ENCODE measurements around the gene TEX11.
"Not testable (repeated sequence)": the region's sequence is repeated elsewhere in the genome, so short reads cannot be mapped to it uniquely, and the experiment has no call there.

TEX11 gene

GRCh38 chrX:70754169-70754848 is 154.2 kb downstream of the TEX11 start:
- no peak for DNase-seq

GRCh38 chrX:70733774-70734173 is 174.7 kb downstream of the TEX11 start:
- DNase-seq, result not testable (repeated sequence)

DNA sequence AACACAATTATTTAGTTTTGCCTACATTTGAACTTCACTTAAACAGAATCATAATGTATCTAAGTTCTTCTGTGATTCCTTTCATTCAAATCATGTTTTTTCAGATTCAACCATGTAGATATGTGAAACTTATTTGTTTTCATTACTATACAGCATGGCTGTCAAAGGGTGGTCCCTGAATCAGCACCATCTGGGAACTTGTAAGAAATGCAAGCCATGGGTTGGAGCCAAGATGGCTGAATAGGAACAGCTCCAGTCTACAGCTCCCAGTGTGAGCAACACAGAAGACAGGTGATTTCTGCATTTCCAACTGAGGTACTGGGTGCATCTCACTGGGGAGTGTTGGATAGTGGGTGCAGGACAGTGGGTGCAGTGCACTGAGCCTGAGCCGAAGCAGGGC is 180.6 kb downstream of the TEX11 start:
- not testable (repeated sequence) for DNase-seq

DNA sequence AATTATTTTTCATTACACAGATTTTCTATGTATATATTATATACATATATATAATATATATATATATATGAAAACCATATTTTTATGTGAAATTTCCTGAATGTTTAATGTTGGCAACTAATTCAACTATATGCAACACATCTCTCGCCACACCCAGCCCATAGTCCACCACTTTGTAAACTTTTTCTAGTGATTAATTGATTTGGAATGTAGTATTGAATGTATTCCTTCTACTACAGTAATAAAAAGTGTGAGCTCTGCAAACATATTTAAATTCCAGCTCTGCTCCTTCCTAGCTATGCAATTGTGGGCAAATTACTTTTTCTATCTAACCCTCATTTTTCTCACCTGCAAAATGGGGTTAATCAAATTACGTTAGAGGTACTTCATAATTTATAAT is 187.8 kb downstream of the TEX11 start:
- no peak for DNase-seq

- DNase-seq, result not testable (repeated sequence)
Measured at GRCh38 chrX:70711336-70711735, 197.2 kb downstream of the TEX11 start.

DNA sequence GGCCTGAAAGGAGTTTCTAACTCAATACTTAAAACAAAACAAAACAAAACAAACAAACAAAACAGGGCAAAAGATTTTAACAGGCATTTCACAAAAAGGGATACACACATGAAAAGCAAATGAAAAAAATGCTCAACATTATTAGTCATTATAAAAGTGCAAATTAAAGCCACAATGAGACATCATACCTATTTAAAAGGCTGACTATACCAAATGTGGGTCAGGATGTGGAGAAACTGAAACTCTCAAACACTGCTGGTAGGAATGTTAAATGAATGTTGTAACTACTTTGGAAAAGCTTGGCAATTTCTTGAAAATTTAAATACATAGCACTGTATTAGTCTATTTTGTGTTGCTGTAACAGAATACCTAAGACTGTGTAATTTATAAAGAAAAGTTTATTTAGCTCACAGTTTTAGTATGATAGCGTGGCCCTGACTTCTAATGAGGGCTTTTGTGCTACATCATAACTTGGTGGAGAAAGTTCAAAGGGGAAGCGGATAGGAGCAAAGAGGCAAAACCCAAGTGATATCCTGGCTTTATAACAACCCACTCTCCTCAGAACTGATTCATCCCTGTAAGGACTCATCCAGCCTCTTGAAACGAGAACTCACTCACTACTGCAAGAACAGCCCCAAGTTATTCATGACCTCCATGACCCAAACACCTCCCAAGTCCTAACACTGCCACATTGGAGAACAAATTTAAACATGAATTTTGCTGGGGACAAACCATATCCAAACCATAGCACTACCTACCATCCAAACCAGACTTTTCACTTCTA is 214.0 kb downstream of the TEX11 start:
- DNase-seq, result no peak

DNA sequence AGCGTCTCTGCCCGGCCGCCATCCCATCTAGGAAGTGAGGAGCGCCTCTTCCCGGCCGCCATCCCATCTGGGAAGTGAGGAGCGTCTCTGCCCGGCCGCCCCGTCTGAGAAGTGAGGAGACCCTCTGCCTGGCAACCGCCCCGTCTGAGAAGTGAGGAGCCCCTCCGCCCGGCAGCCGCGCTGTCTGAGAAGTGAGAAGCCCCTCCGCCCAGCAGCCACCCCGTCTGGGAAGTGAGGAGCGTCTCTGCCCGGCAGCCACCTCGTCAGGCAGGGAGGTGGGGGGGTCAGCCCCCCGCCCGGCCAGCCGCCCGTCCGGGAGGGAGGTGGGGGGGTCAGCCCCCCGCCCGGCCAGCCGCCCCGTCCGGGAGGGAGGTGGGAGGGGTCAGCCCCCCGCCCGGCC is 229.1 kb downstream of the TEX11 start:
- not testable (repeated sequence) for DNase-seq

GRCh38 chrX:70675284-70675683 is 233.2 kb downstream of the TEX11 start:
- DNase-seq, result no peak

- DNase-seq, result no peak
Measured at GRCh38 chrX:70672326-70672725, 236.2 kb downstream of the TEX11 start.

- no peak for DNase-seq
Measured at GRCh38 chrX:70669120-70669519, 239.4 kb downstream of the TEX11 start.

- peak; percentile 21 for DNase-seq
Measured at GRCh38 chrX:70664726-70665125, 243.8 kb downstream of the TEX11 start.

GRCh38 chrX:70661124-70661523 is 247.4 kb downstream of the TEX11 start:
- not testable (repeated sequence) for DNase-seq

DNA sequence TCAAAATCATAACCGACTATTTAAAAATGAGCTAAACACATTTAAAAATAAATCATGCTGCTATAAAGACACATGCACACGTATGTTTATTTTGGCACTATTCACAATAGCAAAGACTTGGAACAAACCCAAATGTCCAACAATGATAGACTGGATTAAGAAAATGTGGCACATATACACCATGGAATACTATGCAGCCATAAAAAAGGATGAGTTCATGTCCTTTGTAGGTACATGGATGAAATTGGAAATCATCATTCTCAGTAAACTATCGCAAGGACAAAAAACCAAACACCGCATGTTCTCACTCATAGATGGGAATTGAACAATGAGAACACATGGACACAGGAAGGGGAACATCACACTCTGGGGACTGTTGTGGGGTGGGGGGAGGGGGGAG is 251.0 kb downstream of the TEX11 start:
- not testable (repeated sequence) for DNase-seq

DNA sequence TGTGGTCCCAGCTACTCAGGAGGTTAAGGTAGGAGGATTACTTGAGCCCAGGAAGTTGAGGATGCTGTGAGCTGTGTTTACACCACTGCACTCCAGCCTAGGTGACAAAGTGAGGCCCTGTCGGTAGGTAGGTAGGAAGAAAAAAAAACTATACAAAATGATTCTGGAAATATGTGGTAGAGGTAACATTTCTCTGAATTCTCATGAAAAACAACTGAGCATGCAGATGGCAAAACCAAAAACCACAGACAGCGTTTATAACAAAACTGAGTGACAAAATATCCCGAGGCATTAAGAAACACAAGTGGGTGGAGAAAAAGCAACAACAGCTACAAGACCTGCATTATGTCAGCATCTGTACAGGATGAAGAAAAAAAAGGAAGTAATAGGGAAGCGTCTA is 252.2 kb downstream of the TEX11 start:
- DNase-seq, result no peak

DNA sequence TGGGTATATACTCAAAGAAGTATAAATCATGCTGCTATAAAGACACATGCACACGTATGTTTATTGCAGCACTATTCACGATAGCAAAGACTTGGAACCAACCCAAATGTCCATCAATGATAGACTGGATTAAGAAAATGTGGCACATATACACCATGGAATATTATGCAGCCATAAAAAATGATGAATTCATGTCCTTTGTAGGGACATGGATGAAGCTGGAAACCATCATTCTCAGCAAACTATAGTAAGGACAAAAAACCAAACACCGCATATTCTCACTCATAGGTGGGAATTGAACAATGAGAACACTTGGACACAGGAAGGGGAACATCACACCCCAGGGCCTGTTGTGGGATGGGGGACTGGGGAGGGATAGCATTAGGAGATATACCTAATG is 260.6 kb downstream of the TEX11 start:
- DNase-seq, result not testable (repeated sequence)

GRCh38 chrX:70636218-70636617 is 272.3 kb downstream of the TEX11 start:
- DNase-seq, result no peak

DNA sequence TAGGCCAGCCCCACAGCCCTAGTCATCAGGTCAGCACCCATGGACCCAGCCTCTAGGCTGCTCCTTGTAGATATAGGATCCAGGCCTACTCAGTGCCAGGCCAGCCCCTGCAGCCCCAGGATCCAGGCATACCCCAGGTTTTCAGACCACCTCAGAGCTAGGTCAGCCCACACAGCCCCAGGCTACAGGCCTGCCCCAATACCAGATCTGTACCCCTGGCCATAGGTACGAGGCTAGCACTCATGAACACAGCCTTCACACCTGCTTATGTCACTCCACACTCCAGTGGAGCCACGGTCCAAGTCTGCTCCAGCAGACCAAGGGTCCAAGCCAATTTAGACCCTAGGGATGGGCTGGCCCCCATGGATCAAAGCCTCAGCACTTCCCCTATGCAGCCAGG is 272.8 kb downstream of the TEX11 start:
- DNase-seq, result no peak

DNA sequence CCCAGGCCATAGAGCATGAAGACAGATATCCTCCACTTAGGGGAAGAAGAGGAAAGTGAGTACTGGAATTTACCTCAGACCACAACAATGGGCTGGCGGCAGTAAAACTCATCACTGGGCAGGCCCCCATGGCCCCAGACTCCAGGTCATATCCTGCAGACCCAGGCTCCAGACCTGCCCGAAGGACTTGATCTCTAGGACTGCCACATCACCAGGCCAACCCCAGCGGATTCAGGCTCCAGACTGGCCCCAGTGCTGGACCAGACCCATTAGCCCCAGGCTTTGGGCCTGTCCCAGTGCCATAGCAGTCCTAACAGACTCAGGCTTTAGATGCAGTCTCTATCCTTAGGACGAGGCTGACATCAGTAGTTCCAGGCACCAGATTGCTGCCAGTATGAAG is 273.3 kb downstream of the TEX11 start:
- no peak for DNase-seq

DNA sequence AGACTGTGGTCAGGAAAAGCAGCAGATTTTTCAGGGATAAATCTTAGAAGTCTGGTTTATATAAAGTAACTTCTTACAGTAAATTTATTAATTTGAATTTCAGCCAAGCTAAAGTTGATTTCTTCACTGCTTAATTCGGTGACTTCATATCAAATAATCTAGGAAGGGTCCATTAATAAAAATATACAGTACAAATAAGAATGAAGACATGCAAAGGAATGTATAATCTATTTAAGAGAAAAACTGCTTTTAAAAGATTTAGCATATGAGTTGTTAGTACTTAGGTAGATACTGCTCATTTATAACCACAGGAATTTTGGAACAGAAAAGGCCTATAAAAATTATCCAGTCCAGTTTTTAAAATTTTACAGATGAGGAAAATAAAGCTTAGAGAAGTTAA is 286.8 kb downstream of the TEX11 start:
- no peak for DNase-seq

DNA sequence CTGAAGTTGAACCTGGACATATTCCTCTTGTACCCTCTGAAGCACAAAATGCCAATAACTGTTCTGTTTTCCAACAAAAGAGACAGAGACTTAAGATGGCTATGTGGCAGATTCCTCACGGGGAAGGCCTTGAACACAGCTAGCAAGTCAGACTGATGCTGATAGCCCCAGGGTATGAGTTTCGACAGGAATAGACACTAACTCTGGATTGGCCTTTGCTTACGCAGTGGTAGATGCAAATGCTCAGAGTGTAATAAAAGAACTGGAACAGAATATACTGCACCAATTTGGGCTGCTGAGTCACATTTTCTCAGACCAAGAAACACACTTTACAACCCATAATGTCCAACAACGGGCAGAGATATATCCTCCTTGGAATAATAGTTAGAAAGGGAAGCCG is 290.0 kb downstream of the TEX11 start:
- no peak for DNase-seq

DNA sequence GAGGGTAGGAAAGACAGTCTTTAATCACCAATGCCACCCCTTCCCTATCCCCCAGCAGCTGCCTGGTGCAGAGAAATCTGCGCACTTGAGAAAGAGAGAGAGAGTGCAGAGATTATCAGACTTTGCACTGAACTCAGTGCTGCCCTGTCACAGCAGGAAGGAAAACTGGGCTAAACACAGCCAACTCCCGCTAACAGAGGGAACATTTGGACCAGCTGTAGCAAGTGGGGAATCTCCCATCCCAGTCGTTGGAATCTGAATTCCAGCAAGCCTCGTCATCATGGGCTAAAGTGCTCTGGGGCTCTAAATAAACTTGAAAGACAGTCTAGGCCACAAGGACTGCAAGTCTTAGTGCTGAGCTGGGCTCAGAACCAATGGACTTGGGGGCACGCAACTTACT is 295.2 kb downstream of the TEX11 start:
- no peak for DNase-seq

- no peak for DNase-seq
Measured at GRCh38 chrX:70605352-70605751, 303.2 kb downstream of the TEX11 start.

DNA sequence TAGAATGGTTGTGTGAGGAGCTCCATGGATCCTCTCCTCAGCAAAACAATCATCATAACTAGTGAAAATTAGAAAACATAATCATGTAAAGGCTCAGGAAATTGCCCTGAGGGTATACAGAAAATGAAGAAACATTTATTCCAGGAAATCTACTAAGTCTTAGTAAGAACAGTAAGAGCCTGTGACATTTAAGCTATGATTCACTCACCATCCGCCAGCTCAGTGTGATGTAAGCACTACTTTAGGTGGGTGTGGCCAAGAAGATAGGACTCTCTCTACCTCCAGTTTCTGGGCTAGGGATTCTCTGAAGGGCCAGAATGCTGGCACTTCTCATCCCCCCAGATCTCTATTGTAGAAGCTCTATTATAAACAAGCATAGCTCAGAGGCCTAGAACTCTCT is 316.4 kb downstream of the TEX11 start:
- no peak for DNase-seq

DNA sequence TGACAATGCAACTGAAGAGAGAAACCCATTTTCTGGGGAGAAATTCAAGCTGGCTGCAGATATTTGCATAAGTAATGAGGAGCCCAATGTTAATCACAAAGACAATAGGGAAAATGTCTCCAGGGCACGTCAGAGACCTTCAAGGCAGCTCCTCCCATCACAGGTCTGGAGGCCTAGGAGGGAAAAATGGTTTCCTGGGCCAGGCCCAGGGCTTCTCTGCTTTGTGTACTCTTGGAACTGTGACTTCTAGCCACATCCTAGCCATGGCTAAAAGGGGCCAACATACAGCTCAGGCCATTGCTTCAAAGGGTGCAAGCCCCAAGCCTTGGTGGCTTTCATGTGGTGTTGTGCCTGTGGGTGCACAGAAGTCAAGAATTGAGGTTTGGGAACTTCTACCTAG is 321.4 kb downstream of the TEX11 start:
- not testable (repeated sequence) for DNase-seq

DNA sequence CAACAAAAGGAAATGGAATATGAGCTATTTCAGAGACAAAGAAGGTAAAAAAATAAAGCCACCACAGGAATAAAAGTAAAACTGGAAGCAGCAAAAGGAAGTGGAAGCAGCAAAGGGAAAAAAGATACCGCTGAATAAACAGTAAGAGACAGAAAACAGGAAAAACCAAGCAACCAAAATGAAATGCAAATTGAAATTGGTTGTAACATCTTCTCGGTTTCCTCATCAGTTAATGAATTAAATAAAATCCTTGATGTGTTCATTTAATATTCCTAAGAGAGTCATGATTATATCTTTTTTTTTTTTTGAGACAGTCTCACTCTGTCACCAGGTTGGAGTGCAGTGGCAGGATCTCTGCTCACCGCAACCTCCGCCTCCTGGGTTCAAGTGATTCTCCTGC is 331.1 kb downstream of the TEX11 start:
- DNase-seq, result no peak

Data from NCI-H748 treated with DMSO at 0.1 percent for 48 hours (cell line).